CD4-positive, alpha-beta T cell treated with Interleukin-12 subunit alpha and Interleukin-12 subunit beta, for 1 hour (primary cell): ENCODE data around the gene ACSF3.
A peak's percentile ranks its signal among the peaks of the same experiment; 100 is the strongest.

Experiments used
- DNase-seq: peaks from one replicate; pipeline ENCODE4 v3.0.0-alpha.2; 2020

Gene ACSF3

DNA sequence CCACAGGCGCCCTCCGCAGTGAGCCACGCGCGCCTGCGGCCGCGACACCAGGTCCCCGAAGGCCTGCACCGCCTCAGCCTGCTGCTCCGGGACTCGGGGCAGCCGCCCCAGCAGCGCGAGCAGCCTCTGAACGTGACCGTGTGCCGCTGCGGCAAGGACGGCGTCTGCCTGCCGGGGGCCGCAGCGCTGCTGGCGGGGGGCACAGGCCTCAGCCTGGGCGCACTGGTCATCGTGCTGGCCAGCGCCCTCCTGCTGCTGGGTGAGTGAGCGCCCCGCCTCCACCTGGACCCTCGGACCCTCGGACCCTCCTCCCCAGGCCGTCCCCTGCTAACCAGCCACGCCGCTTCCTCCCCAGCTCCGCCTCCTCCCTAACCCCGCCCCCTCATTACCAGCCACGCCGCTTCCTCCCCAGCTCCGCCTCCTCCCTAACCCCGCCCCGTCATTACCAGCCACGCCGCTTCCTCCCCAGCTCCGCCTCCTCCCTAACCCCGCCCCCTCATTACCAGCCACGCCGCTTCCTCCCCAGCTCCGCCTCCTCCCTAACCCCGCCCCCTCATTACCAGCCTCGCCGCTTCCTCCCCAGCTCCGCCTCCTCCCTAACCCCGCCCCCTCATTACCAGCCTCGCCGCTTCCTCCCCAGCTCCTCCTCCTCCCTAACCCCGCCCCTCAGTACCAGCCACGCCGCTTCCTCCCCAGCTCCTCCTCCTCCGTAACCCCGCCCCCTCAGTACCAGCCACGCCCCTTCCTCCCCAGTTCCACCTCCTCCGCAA lies 98.7 kb downstream of the ACSF3 start:
- DNase-seq, result peak; percentile 88

GRCh38 chr16:89192956-89193575 lies 99.4 kb downstream of the ACSF3 start:
- peak; percentile 68 for DNase-seq

- no peak for DNase-seq
Measured at GRCh38 chr16:89193576-89194293, 100.1 kb downstream of the ACSF3 start.

GRCh38 chr16:89194340-89195311 lies 101.0 kb downstream of the ACSF3 start:
- no peak for DNase-seq

GRCh38 chr16:89195521-89196171 lies 102.0 kb downstream of the ACSF3 start:
- DNase-seq, result no peak

DNA sequence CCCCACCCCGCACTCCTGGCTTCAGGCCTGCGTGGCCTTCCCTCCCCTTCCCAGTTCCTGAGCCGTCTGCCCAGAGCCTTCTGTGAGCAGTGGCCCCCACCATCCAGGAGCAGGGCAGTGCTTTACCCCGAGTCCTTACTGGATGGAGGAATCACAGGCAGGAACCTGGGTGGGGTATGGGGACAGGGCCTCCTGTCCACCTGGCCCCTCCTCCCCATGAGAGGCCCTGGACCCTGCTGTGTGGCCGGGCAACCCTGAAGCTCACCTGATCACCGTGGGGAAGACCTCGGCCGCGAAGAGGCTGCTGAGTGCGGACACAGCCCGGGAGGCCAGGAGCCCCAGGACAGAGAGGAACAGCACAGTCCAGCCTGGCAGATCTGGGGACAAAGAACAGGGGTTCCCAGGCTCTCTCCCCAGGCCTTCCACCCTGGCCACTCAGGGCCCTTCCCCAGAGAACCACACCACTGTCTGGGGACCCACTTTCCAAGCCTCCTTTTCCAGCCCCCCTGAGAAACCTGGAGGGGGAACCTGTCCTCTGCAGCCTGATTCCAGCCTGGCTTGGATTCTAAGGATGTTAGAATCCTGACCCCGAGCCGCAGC lies 103.5 kb downstream of the ACSF3 start:
- no peak for DNase-seq

DNA sequence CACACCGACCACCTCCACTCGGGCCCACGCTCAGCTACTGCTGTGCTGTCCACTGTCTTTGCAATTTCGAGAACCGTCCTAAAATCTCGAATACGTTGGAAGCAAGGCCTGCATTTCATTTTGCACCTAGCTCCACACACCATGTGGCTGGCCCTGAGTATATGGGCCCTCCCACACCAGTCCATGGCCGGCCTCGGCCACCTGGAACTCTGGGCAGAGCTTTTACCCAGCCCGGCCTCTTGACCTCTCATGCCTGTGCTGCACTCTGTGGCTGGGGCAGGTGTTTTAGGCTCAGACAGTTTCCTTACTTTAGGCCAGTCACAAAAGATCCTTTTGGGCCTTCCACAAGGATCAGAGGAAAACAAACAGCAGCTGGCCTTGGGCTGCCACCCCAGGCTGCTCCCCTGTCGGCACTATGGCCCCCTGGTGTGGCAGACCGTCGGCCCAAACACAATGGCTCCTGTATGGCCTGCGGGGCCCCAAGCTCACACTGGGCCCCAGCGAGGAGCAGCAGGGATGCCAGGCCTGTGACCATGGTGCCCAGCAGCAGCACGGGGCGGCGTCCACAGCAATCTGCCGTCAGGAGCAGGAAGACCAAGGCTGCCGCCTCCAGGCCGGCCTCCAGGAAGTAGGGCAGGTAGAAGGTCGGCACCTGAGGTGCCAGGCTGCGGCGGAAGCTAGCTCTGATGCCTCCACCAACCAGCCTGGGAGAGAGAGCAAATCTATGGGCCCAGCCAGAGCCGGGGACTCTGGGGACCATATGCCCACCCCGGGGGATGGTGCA lies 104.2 kb downstream of the ACSF3 start:
- no peak for DNase-seq

- no peak for DNase-seq
Measured at GRCh38 chr16:89198417-89199240, 105.0 kb downstream of the ACSF3 start.

DNA sequence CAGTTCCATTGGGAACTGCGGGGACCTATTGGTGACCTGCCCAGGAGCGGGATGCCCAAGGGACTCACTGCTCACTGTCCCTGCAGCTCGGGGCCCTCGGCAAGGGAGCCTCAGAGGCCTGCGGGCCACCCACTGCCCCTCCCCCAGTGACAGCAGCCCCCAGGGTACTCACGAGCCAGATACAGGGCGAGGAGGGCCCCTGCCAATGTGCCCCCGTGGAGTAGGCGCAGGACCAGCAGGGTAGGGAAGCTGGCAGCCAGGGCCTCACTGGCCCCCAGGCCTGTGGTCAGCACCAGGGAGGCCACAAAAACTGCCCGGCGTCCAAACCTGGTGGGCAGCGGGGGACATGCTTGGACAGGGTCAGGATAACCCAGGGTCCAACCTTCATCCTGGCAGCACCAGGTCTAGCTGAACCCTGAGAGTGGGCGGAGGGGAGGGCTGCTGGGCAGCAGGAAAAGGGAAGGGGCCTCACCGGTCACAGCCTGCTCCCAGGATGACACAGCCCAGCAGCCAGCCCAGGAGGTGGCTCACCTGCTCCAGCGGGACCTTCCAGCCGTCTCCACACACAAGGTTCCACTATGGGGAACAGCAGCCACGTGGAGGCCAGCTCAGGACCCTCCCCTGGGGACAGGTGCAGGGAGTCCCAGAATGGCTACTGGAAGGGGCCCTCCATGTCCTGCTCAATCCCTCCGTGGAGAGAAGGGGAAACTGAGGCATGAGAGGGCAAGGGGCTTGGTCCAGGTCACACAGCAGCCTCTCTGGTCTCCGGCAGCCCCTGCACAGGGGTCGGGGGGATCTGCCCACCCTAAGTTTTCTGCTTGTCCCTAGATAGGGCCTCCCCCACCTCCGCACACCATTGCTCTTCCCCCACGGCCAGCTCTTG lies 105.8 kb downstream of the ACSF3 start:
- no peak for DNase-seq

DNA sequence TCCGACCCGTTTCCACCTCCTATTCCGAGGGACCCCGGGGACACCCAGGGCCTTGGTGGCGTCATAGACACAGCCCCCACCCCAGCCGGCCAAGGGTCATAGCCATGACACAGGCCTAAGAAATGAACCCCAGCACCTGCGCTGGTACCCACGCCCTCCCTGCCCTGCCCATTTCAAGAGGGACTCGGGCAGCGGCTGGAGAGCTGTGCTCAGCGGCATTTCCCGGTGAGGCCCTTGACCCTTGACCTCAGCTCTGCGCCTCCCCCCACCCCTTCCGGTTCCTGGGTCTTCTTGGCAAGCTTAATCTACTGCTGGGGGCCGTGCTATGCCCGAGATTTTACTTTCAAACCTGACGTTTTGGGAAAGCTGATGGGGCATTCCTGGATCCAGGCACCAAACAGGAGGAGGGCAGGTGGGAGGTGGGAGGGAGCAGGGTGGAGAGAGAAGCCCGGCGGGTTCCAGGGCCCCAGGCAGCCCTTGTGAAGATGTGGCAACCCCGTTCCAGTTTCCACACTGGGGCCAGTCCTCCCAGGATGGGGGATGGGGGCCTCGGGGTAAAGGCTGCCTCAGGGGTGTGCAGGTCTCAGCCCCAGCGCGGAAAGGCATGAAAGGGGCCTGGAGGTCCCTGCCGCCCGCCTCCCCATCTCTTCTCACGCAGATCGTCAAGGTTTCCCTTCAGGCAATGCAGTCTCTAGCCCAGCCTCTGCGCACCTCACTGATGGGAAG lies 106.6 kb downstream of the ACSF3 start, which contains the start of gene SLC22A31:
TSS of gene SLC22A31 (minus strand) at position 414 of the 726 bp plus-strand sequence. CDS start at position 378, 36 bp downstream.
- no peak for DNase-seq

GRCh38 chr16:89200850-89201411 lies 107.3 kb downstream of the ACSF3 start:
- DNase-seq, result no peak

GRCh38 chr16:89201439-89202377 lies 108.1 kb downstream of the ACSF3 start:
- DNase-seq, result peak; percentile 86

DNA sequence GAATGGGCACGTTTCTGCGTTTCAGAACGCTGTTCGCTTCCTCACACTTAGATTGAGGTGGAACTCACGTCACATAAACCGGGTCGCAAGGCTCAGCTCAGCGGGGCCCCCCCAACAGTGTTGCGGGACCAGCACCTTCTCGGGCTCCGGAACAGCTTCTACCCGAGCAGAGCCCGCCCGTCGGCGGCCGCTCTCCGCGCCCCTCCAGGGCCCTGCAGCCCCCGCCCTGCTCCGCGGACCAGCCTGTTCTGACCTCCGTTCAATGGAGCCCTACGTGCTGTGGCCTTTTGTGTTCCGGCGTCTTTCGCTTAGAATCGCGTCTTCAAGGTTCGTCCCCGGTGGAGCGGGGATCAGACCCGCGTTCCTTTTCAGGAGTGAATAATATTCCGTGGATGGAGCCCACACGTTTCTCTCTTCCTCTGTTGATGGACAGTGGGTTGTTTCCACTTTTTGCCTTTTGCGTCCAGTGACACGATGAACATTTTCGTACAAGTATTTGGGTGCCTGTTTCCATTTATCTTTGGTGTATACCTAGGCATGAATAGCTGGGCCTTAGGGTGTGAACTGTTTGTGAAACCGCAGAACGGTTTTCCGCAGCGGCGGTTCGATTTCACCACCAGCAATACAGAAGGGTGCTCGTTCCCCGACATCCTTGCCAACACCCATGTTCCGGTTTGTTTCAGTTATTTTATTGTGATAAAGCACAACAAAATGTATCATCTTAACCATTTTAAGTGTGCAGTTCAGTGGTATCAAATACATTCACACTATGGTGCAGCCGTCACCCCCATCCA lies 109.0 kb downstream of the ACSF3 start:
- DNase-seq, result no peak
